ENCODE data around the gene LMBR1.

LMBR1 gene

GRCh38 chr7:156766666-156767065, 126.3 kb downstream of the LMBR1 start:
- Histone ChIP-seq H3K27ac (ENCODE audit: low read depth, low read length) (no peak overlapping the region), H3K9ac (ENCODE audit: low read length) (no peak overlapping the region), H3K4me1 (ENCODE audit: insufficient read depth, low read length) (no peaks in the 10 kb centered on the region), H3K36me3 (ENCODE audit: insufficient read depth, low read length) (no peaks in the 10 kb centered on the region), H3K4me3 (ENCODE audit: low read depth in 1 of 2, low read length in 2 of 2) (no peak overlapping the region), H3K27me3 (ENCODE audit: control insufficient read depth in 1 of 2, insufficient read depth in 2 of 2, low read length in 2 of 2) (no peaks in the 10 kb centered on the region), H3K9me3 (ENCODE audit: low read length) (no peaks in the 10 kb centered on the region)

- Histone ChIP-seq H3K9ac (ENCODE audit: low read length) (no peak overlapping the region), H3K9me3 (ENCODE audit: low read length) (no peaks in the 10 kb centered on the region), H3K4me1 (ENCODE audit: insufficient read depth, low read length) (no peaks in the 10 kb centered on the region), H3K27ac (ENCODE audit: low read depth, low read length) (no peak overlapping the region), H3K36me3 (ENCODE audit: insufficient read depth, low read length) (no peaks in the 10 kb centered on the region), H3K27me3 (ENCODE audit: control insufficient read depth in 1 of 2, insufficient read depth in 2 of 2, low read length in 2 of 2) (no peaks in the 10 kb centered on the region), H3K4me3 (ENCODE audit: low read depth in 1 of 2, low read length in 2 of 2) (no peak overlapping the region)
Measured at GRCh38 chr7:156765901-156766656, 126.9 kb downstream of the LMBR1 start.

GRCh38 chr7:156764766-156765165, 128.2 kb downstream of the LMBR1 start:
- Histone ChIP-seq H3K9me3 (ENCODE audit: low read length) (no peaks in the 10 kb centered on the region), H3K4me1 (ENCODE audit: insufficient read depth, low read length) (no peaks in the 10 kb centered on the region), H3K4me3 (ENCODE audit: low read depth in 1 of 2, low read length in 2 of 2) (no peak overlapping the region), H3K9ac (ENCODE audit: low read length) (no peak overlapping the region), H3K36me3 (ENCODE audit: insufficient read depth, low read length) (no peaks in the 10 kb centered on the region), H3K27ac (ENCODE audit: low read depth, low read length) (no peak overlapping the region), H3K27me3 (ENCODE audit: control insufficient read depth in 1 of 2, insufficient read depth in 2 of 2, low read length in 2 of 2) (no peaks in the 10 kb centered on the region)

GRCh38 chr7:156764016-156764669, 128.8 kb downstream of the LMBR1 start:
- no peaks in the 10 kb centered on the region for H3K27me3 ChIP-seq (ENCODE audit: control insufficient read depth in 1 of 2, insufficient read depth in 2 of 2, low read length in 2 of 2)
- peaks cover 1% of the 10 kb centered on the region for H3K36me3 ChIP-seq (ENCODE audit: insufficient read depth, low read length)
- no peaks in the 10 kb centered on the region for H3K4me1 ChIP-seq (ENCODE audit: insufficient read depth, low read length)
- H3K4me3 ChIP-seq (ENCODE audit: low read depth in 1 of 2, low read length in 2 of 2), result no peak overlapping the region
- H3K9me3 ChIP-seq (ENCODE audit: low read length), result no peaks in the 10 kb centered on the region
- no peak overlapping the region for H3K9ac ChIP-seq (ENCODE audit: low read length)
- H3K27ac ChIP-seq (ENCODE audit: low read depth, low read length), result no peak overlapping the region

GRCh38 chr7:156759579-156760202, 133.3 kb downstream of the LMBR1 start:
- Histone ChIP-seq H3K9ac (ENCODE audit: low read length) (no peak overlapping the region), H3K4me3 (ENCODE audit: low read depth in 1 of 2, low read length in 2 of 2) (no peak overlapping the region), H3K27me3 (ENCODE audit: control insufficient read depth in 1 of 2, insufficient read depth in 2 of 2, low read length in 2 of 2) (no peaks in the 10 kb centered on the region), H3K9me3 (ENCODE audit: low read length) (no peaks in the 10 kb centered on the region), H3K27ac (ENCODE audit: low read depth, low read length) (no peak overlapping the region), H3K4me1 (ENCODE audit: insufficient read depth, low read length) (no peaks in the 10 kb centered on the region), H3K36me3 (ENCODE audit: insufficient read depth, low read length) (peaks cover 4% of the 10 kb centered on the region)

- Histone ChIP-seq H3K9me3 (ENCODE audit: low read length) (no peaks in the 10 kb centered on the region), H3K9ac (ENCODE audit: low read length) (no peak overlapping the region), H3K27ac (ENCODE audit: low read depth, low read length) (no peak overlapping the region), H3K4me3 (ENCODE audit: low read depth in 1 of 2, low read length in 2 of 2) (no peak overlapping the region), H3K36me3 (ENCODE audit: insufficient read depth, low read length) (peaks cover 4% of the 10 kb centered on the region), H3K4me1 (ENCODE audit: insufficient read depth, low read length) (no peaks in the 10 kb centered on the region), H3K27me3 (ENCODE audit: control insufficient read depth in 1 of 2, insufficient read depth in 2 of 2, low read length in 2 of 2) (no peaks in the 10 kb centered on the region)
Measured at GRCh38 chr7:156759143-156759542, 133.8 kb downstream of the LMBR1 start.

GRCh38 chr7:156754201-156754600, 138.8 kb downstream of the LMBR1 start:
- no peaks in the 10 kb centered on the region for H3K4me1 ChIP-seq (ENCODE audit: insufficient read depth, low read length)
- no peaks in the 10 kb centered on the region for H3K27me3 ChIP-seq (ENCODE audit: control insufficient read depth in 1 of 2, insufficient read depth in 2 of 2, low read length in 2 of 2)
- peaks cover 10% of the 10 kb centered on the region for H3K36me3 ChIP-seq (ENCODE audit: insufficient read depth, low read length)
- no peak overlapping the region for H3K9ac ChIP-seq (ENCODE audit: low read length)
- no peaks in the 10 kb centered on the region for H3K9me3 ChIP-seq (ENCODE audit: low read length)
- no peak overlapping the region for H3K4me3 ChIP-seq (ENCODE audit: low read depth in 1 of 2, low read length in 2 of 2)
- H3K27ac ChIP-seq (ENCODE audit: low read depth, low read length), result no peak overlapping the region

GRCh38 chr7:156753630-156754029, 139.4 kb downstream of the LMBR1 start:
- Histone ChIP-seq H3K36me3 (ENCODE audit: insufficient read depth, low read length) (peaks cover 6% of the 10 kb centered on the region), H3K4me3 (ENCODE audit: low read depth in 1 of 2, low read length in 2 of 2) (no peak overlapping the region), H3K27me3 (ENCODE audit: control insufficient read depth in 1 of 2, insufficient read depth in 2 of 2, low read length in 2 of 2) (no peaks in the 10 kb centered on the region), H3K9me3 (ENCODE audit: low read length) (no peaks in the 10 kb centered on the region), H3K4me1 (ENCODE audit: insufficient read depth, low read length) (no peaks in the 10 kb centered on the region), H3K9ac (ENCODE audit: low read length) (no peak overlapping the region), H3K27ac (ENCODE audit: low read depth, low read length) (no peak overlapping the region)

- Histone ChIP-seq H3K36me3 (ENCODE audit: insufficient read depth, low read length) (peaks cover 6% of the 10 kb centered on the region), H3K27me3 (ENCODE audit: control insufficient read depth in 1 of 2, insufficient read depth in 2 of 2, low read length in 2 of 2) (no peaks in the 10 kb centered on the region), H3K9ac (ENCODE audit: low read length) (no peak overlapping the region), H3K9me3 (ENCODE audit: low read length) (no peaks in the 10 kb centered on the region), H3K4me1 (ENCODE audit: insufficient read depth, low read length) (no peaks in the 10 kb centered on the region), H3K27ac (ENCODE audit: low read depth, low read length) (no peak overlapping the region), H3K4me3 (ENCODE audit: low read depth in 1 of 2, low read length in 2 of 2) (no peak overlapping the region)
Measured at GRCh38 chr7:156753229-156753560, 139.8 kb downstream of the LMBR1 start.

GRCh38 chr7:156752367-156753228, 140.4 kb downstream of the LMBR1 start:
- Histone ChIP-seq H3K4me3 (ENCODE audit: low read depth in 1 of 2, low read length in 2 of 2) (no peak overlapping the region), H3K36me3 (ENCODE audit: insufficient read depth, low read length) (peaks cover 6% of the 10 kb centered on the region), H3K27ac (ENCODE audit: low read depth, low read length) (no peak overlapping the region), H3K9ac (ENCODE audit: low read length) (no peak overlapping the region), H3K27me3 (ENCODE audit: control insufficient read depth in 1 of 2, insufficient read depth in 2 of 2, low read length in 2 of 2) (no peaks in the 10 kb centered on the region), H3K4me1 (ENCODE audit: insufficient read depth, low read length) (no peaks in the 10 kb centered on the region), H3K9me3 (ENCODE audit: low read length) (no peaks in the 10 kb centered on the region)

GRCh38 chr7:156751319-156751718, 141.7 kb downstream of the LMBR1 start:
- Histone ChIP-seq H3K4me1 (ENCODE audit: insufficient read depth, low read length) (no peaks in the 10 kb centered on the region), H3K36me3 (ENCODE audit: insufficient read depth, low read length) (peaks cover 6% of the 10 kb centered on the region), H3K9ac (ENCODE audit: low read length) (no peak overlapping the region), H3K9me3 (ENCODE audit: low read length) (no peaks in the 10 kb centered on the region), H3K27me3 (ENCODE audit: control insufficient read depth in 1 of 2, insufficient read depth in 2 of 2, low read length in 2 of 2) (no peaks in the 10 kb centered on the region), H3K4me3 (ENCODE audit: low read depth in 1 of 2, low read length in 2 of 2) (no peak overlapping the region), H3K27ac (ENCODE audit: low read depth, low read length) (no peak overlapping the region)

Measured in muscle layer of colon (tissue), 2 donors.